K562 (cell line): ENCODE data around the gene LDAH. TPM values are rescaled to one million over a fixed set of nuclear protein-coding genes. Genes with fewer than 3 reads are reported as not detected.

ENCODE experiments used
- ATAC-seq: fragments of 200-7000 bp; cut with Tn5 transposase; 3 replicates; pipeline ENCODE4 v1.9.1; 2020; ENCODE audit warnings: moderate library complexity
- BruUV-seq: library from RNA; stranded (reverse); fragments of 400-500 nt; replicated peaks from 2 replicates; lab custom pipeline; 2021; lab: Mats Ljungman, UMichigan
- CTCF ChIA-PET: fragments of 300-600 bp; formaldehyde crosslinking; extraction: SDS; loops from one replicate; lab custom pipeline; 2021; ENCODE audit warnings: low intra/inter-chr PET ratio; lab: Yijun Ruan, JAX
- POLR2A ChIA-PET: fragments of 300-600, 350-650 bp; sonication (Branson Sonifier 250); formaldehyde crosslinking; extraction: SDS; loops from one replicate; lab custom pipeline; 2021; ENCODE audit warnings: antibody characterized with exemption, inconsistent platforms; lab: Yijun Ruan, JAX
- DNase-seq, 4 experiments: peaks; one replicate each; pipeline versions ENCODE4 v3.0.0 to v3.0.0-alpha.2; 2011 to 2018; ENCODE audit warnings: low spot score in 3 of 4, mixed read lengths in 3 of 4; ENCODE audit errors: extremely low read depth in 1 of 4
- FAIRE-seq: peaks from 2 replicates; lab custom pipeline; 2011; peaks lifted over from hg19 to GRCh38; lab: Jason Lieb, UNC
- H2AFZ ChIP-seq: 2 replicates; pipeline ENCODE4 v1.6.0; 2011; ENCODE audit warnings: low read depth, low read length, control low read depth, inconsistent platforms
- H3K27ac ChIP-seq: fragments of 200-600 bp; 3 replicates; pipeline ENCODE4 v1.8.0; 2011; ENCODE audit warnings: low read depth, mild to moderate bottlenecking, control low read depth, inconsistent platforms, low read length, moderate library complexity, mixed read lengths; ENCODE audit errors: extremely low read depth
- H3K27me3 ChIP-seq, 2 experiments: fragments of 300-600 bp in 1 of 2; 2 replicates in 1 of 2; 3 replicates in 1 of 2; pipeline versions ENCODE4 v1.6.0 to v1.8.0; 2011; ENCODE audit warnings: inconsistent platforms in 2 of 2, low read length in 2 of 2, mild to moderate bottlenecking in 1 of 2, mixed read lengths in 1 of 2, moderate library complexity in 1 of 2; ENCODE audit not compliant: control insufficient read depth in 2 of 2, insufficient read depth in 2 of 2
- H3K36me3 ChIP-seq: fragments of 300-600 bp; 3 replicates; pipeline ENCODE4 v1.8.0; 2011; ENCODE audit warnings: mild to moderate bottlenecking, low read length, inconsistent platforms; ENCODE audit not compliant: control insufficient read depth, insufficient read depth
- H3K4me1 ChIP-seq, 2 experiments: fragments of 200-600 bp in 1 of 2; replicated peaks in 1 of 2; 2 replicates in 1 of 2; 3 replicates in 1 of 2; pipeline versions ENCODE4 v1.5.1 to v1.8.0; 2011; ENCODE audit warnings: inconsistent platforms in 2 of 2, low read length in 2 of 2, mild to moderate bottlenecking in 1 of 2, mixed read lengths in 1 of 2, moderate library complexity in 1 of 2; ENCODE audit not compliant: control insufficient read depth in 2 of 2, insufficient read depth in 2 of 2
- H3K4me2 ChIP-seq: 2 replicates; pipeline ENCODE4 v1.6.1; 2011; ENCODE audit warnings: low read length, control low read depth, inconsistent platforms, mixed read lengths; ENCODE audit not compliant: insufficient read depth
- H3K4me3 ChIP-seq: fragments of 200-600 bp; sonication (generic), shearing (Covaris generic); 2 replicates; pipeline ENCODE4 v1.5.1; 2016; ENCODE audit warnings: control low read depth, inconsistent platforms
- H3K79me2 ChIP-seq: fragments of 200-600 bp; 3 replicates; pipeline ENCODE4 v1.8.0; 2011; ENCODE audit warnings: low read length, inconsistent platforms; ENCODE audit not compliant: control insufficient read depth, insufficient read depth
- H3K9ac ChIP-seq, 2 experiments: 2 replicates each; pipeline versions ENCODE4 v1.6.0 to v1.6.1; 2011; ENCODE audit warnings: low read depth in 2 of 2, low read length in 2 of 2, control low read depth in 1 of 2, inconsistent platforms in 1 of 2, mild to moderate bottlenecking in 1 of 2, mixed read lengths in 1 of 2; ENCODE audit not compliant: insufficient read depth in 1 of 2
- H3K9me1 ChIP-seq: one replicate; pipeline ENCODE4 v1.6.0; 2011; ENCODE audit warnings: inconsistent platforms, mild to moderate bottlenecking, low read length, moderate library complexity; ENCODE audit not compliant: control insufficient read depth, insufficient read depth
- H3K9me3 ChIP-seq: replicated peaks from 2 replicates; pipeline ENCODE4 v1.5.1; 2011; ENCODE audit warnings: low read depth, low read length, inconsistent platforms; ENCODE audit not compliant: control insufficient read depth, insufficient read depth
- H4K20me1 ChIP-seq: replicated peaks from 2 replicates; pipeline ENCODE4 v1.6.1; 2011; ENCODE audit warnings: low read length, inconsistent platforms, mixed read lengths; ENCODE audit not compliant: control insufficient read depth, insufficient read depth
- CAMTA2 ChIP-seq: fragments of 250-450 bp; sonication (Bioruptor Pico); conservative IDR thresholded peaks from 2 replicates; pipeline ENCODE4 v1.5.1; 2022
- FIP1L1 ChIP-seq: fragments of 200-400 bp; formaldehyde crosslinking; IDR thresholded peaks from 2 replicates; pipeline ENCODE4 v1.6.1; 2018; ENCODE audit warnings: mild to moderate bottlenecking, low read depth, low read length; ENCODE audit not compliant: poor library complexity, severe bottlenecking
- HNRNPK ChIP-seq: fragments of 200-400 bp; formaldehyde crosslinking; IDR thresholded peaks from one replicate; pipeline ENCODE4 v1.6.1; 2018; ENCODE audit warnings: mild to moderate bottlenecking, low read depth, low read length; ENCODE audit not compliant: poor library complexity, severe bottlenecking
- JUN ChIP-seq, 2 experiments: sonication (generic) in 1 of 2; formaldehyde crosslinking in 1 of 2; IDR thresholded peaks; 2 replicates each; pipeline versions ENCODE4 v1.6.1 to v1.8.0; 2012 to 2022; ENCODE audit warnings: borderline replicate concordance in 2 of 2, mild to moderate bottlenecking in 2 of 2, improper control_type of control experiment in 1 of 2, low read depth in 1 of 2, low read length in 1 of 2, missing genetic modification reagents in 1 of 2
- MCM7 ChIP-seq, 2 experiments: fragments of 450-650 bp; IDR thresholded peaks; 2 replicates each; pipeline ENCODE4 v1.6.1; 2016 to 2018
- NRF1 ChIP-seq, 2 experiments: fragments of 450-650 bp; IDR thresholded peaks in 1 of 2; conservative IDR thresholded peaks in 1 of 2; 2 replicates each; pipeline ENCODE4 v1.6.1; 2014; ENCODE audit warnings: mild to moderate bottlenecking in 2 of 2
- RFX7 ChIP-seq: fragments of 250-450 bp; sonication (Bioruptor Pico); IDR thresholded peaks from 2 replicates; pipeline ENCODE4 v1.5.1; 2021; ENCODE audit warnings: mild to moderate bottlenecking
- SMAD1 ChIP-seq: fragments of 150-350 bp; IDR thresholded peaks from 2 replicates; pipeline ENCODE4 v1.6.1; 2014; ENCODE audit warnings: low read length, low read depth; ENCODE audit not compliant: partially characterized antibody
- ZNF184 ChIP-seq: sonication (generic); formaldehyde crosslinking; IDR thresholded peaks from 2 replicates; pipeline ENCODE4 v1.5.0; 2020; ENCODE audit warnings: missing genetic modification reagents
- ZNF282 ChIP-seq: sonication (generic); formaldehyde crosslinking; IDR thresholded peaks from 2 replicates; pipeline ENCODE4 v1.8.1; 2023; ENCODE audit warnings: missing genetic modification reagents
- WGBS: fragments of 100-300 bp; shearing (Covaris generic); methylation state at CpG from one replicate; pipeline ENCODE4 v1.1.6; 2016; ENCODE audit warnings: low coverage, mixed read lengths; ENCODE audit not compliant: insufficient coverage; ENCODE audit errors: missing lambda C conversion rate; 5-methylcytosine and 5-hydroxymethylcytosine counted together
- in situ Hi-C: fragments of 300-500 bp; cut with MboI; formaldehyde crosslinking; loops from 4 replicates; pipeline ENCODE4 v1.15.0; 2018; ENCODE audit warnings: inconsistent platforms, mixed read lengths
- intact Hi-C: fragments of 100-400 bp; cut with micrococcal nuclease; formaldehyde crosslinking; loops from 2 replicates; pipeline ENCODE4 v1.14.2; 2022
- polyA plus RNA-seq, 8 experiments: library from polyadenylated mRNA; depleted of rRNA in 4 of 8; stranded (reverse) in 5 of 8; unstranded in 3 of 8; fragments of >200 nt; fragmentation: Nextera tagmentation in 2 of 8; fragmentation: Illumina TruSeq in 1 of 8; extraction: Ambion mirVana in 2 of 8; extraction: Trizol in 1 of 8; gene quantifications; 2 replicates each; pipeline versions ENCODE4 v1.2.1 to v1.2.3, GENCODE V29; 2011 to 2014; ENCODE audit warnings: inconsistent platforms in 1 of 8, missing spikeins in 1 of 8
- total RNA-seq, 7 experiments: library from RNA; depleted of rRNA in 6 of 7; stranded (reverse); fragments of >200 nt in 6 of 7; fragmentation: Illumina TruSeq in 2 of 7; extraction: Trizol in 2 of 7; gene quantifications; 2 replicates each; pipeline versions ENCODE4 v1.2.1 to v1.2.3, GENCODE V29; 2011 to 2021; ENCODE audit warnings: low replicate concordance in 1 of 7
- TF ChIP-seq, protein P1 (sequence below): fragments of 200-800 bp; sonication (Bioruptor generic); IDR thresholded peaks from 2 replicates; pipeline ENCODE4 v1.6.1; 2017; ENCODE audit warnings: missing genetic modification characterization, missing compliant biosample characterization
- TF ChIP-seq, protein P2 (sequence below): fragments of 450-650 bp; formaldehyde crosslinking; IDR thresholded peaks from 2 replicates; pipeline ENCODE4 v1.4.0; 2020; ENCODE audit warnings: mild to moderate bottlenecking, moderate library complexity

LDAH gene
- total and polyA plus RNA-seq, 9 of the 15 experiments (the other 6 are each of a cell fraction or from before 2014, with no cell fraction given): 22.3 to 60.1 (median 40.0) TPM

- Histone ChIP-seq H3K27ac (no peak overlapping the region), H3K9me1 (no peaks in the 10 kb centered on the region), H3K4me3 (no peak overlapping the region), H3K4me2 (no peak overlapping the region), H3K4me1 (peaks cover 0 to 5% of the 10 kb centered on the region in 2 experiments; a peak in 2 of 5 replicates), H4K20me1 (no peaks in the 10 kb centered on the region), H3K27me3 (no peaks in the 10 kb centered on the region; a peak in 1 of 5 replicates), H3K36me3 (no peaks in the 10 kb centered on the region), H3K9me3 (no peaks in the 10 kb centered on the region), H3K79me2 (no peaks in the 10 kb centered on the region), H2AFZ (peak overlapping the region; percentile 57), H3K9ac (no peak overlapping the region; a peak in 1 of 4 replicates)
- ATAC-seq (no peak), FAIRE-seq (peak; percentile 57), DNase-seq (no peak)
- WGBS: 7% methylated on average over 1 of the region's 2 CpGs
- POLR2A ChIA-PET: interaction anchor here (0.7 to 1.2 kb wide), 2 partner anchors 8 to 12 kb away, joined by 3 to 4 read pairs; partner anchors contain the start of gene LDAH
- in situ Hi-C loops (no loop called here), intact Hi-C loops (no loop called here)
- BruUV-seq: no TSS peak
- TF ChIP-seq, protein P1, sequence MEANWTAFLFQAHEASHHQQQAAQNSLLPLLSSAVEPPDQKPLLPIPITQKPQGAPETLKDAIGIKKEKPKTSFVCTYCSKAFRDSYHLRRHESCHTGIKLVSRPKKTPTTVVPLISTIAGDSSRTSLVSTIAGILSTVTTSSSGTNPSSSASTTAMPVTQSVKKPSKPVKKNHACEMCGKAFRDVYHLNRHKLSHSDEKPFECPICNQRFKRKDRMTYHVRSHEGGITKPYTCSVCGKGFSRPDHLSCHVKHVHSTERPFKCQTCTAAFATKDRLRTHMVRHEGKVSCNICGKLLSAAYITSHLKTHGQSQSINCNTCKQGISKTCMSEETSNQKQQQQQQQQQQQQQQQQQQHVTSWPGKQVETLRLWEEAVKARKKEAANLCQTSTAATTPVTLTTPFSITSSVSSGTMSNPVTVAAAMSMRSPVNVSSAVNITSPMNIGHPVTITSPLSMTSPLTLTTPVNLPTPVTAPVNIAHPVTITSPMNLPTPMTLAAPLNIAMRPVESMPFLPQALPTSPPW: 0 out of 2 replicates have a peak, but pooled peaks have one; percentile 18
- no peak for TF ChIP-seq ZNF282 (CRISPR knock-in tag)
- TF ChIP-seq FIP1L1: no peak
- TF ChIP-seq RFX7 (CRISPR knock-in tag): no peak
- TF ChIP-seq ZNF184 (CRISPR knock-in tag): no peak
- TF ChIP-seq SMAD1: no peak
- TF ChIP-seq, protein P2, sequence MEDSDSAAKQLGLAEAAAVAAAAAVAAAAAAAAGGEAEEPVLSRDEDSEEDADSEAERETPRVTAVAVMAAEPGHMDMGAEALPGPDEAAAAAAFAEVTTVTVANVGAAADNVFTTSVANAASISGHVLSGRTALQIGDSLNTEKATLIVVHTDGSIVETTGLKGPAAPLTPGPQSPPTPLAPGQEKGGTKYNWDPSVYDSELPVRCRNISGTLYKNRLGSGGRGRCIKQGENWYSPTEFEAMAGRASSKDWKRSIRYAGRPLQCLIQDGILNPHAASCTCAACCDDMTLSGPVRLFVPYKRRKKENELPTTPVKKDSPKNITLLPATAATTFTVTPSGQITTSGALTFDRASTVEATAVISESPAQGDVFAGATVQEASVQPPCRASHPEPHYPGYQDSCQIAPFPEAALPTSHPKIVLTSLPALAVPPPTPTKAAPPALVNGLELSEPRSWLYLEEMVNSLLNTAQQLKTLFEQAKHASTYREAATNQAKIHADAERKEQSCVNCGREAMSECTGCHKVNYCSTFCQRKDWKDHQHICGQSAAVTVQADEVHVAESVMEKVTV: no peak
- TF ChIP-seq MCM7 (IDR thresholded peaks at IDR 0.05): no peak
- TF ChIP-seq CAMTA2 (CRISPR knock-in tag): no peak
- peak; percentile 61 for TF ChIP-seq HNRNPK
- no peak for TF ChIP-seq JUN (IDR thresholded peaks at IDR 0.05; ENCODE audit: borderline replicate concordance, low read depth, low read length)
- no peak for TF ChIP-seq JUN (CRISPR knock-in tag; IDR thresholded peaks at IDR 0.05; ENCODE audit: borderline replicate concordance)
- no peak for TF ChIP-seq NRF1 (conservative IDR thresholded peaks at IDR 0.05 in 1 of 2, IDR thresholded peaks at IDR 0.05 in 1 of 2)
- CTCF ChIA-PET: no interaction called here
Observed at GRCh38 chr2:20834331-20834730, 11.4 kb upstream of the LDAH start.
